Hematopoietic multipotent progenitor cell treated with erythropoietin and hydrocortisone succinate and interleukin-3 and kit ligand, for 8 days (in vitro differentiated cells): ENCODE data around the gene RNASE2.
"Not testable (repeated sequence)": the region's sequence is repeated elsewhere in the genome, so short reads cannot be mapped to it uniquely, and the experiment has no call there.

Experiments used
- DNase-seq: peaks from one replicate; pipeline ENCODE4 v3.0.0-alpha.2; 2015

The RNASE2 gene

DNA sequence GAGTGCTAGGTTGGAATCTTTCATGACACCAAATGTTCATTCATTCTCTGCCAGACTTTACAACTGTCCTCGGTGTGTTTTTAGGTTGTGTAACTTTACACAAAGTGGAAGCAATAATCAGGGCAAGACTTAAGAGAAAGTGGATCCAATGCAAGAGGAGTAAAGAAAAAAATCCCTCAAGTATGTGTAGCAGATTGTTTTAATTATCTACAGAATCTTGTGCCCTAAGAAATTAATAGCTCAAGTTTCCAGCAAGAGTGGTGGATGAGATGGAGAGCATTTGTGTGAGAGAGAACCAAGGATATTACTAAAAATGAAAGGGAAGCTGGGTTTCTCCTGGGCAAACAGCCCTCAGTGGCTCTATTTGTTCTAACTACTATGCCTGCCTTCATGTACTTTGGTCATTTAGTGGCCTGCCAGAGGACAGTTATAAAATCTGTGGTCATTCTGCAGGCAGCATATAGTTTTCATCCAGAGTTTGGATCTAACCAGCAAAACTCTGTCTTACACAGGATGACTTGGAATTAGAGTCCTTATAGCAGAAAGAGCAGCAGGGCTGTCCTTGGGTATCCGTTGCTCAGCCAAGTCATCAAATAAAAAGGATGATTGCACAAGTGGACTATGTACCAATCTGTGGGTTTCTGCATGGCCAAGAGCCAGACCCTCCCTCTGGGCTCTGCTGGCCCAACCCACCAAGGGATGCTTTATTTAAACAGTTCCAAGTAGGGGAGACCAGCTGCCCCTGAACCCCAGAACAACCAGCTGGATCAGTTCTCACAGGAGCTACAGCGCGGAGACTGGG lies at the start of gene RNASE2:
Gene RNASE2 (plus strand): TSS at position 752 of the 802 bp plus-strand sequence. CDS start 285 bp downstream, outside the sequence.
- peak; percentile 16 for DNase-seq

GRCh38 chr14:20905676-20906075 lies 49.6 kb upstream of the RNASE2 start:
- no peak for DNase-seq

GRCh38 chr14:20907214-20907613 lies 48.1 kb upstream of the RNASE2 start:
- no peak for DNase-seq

DNA sequence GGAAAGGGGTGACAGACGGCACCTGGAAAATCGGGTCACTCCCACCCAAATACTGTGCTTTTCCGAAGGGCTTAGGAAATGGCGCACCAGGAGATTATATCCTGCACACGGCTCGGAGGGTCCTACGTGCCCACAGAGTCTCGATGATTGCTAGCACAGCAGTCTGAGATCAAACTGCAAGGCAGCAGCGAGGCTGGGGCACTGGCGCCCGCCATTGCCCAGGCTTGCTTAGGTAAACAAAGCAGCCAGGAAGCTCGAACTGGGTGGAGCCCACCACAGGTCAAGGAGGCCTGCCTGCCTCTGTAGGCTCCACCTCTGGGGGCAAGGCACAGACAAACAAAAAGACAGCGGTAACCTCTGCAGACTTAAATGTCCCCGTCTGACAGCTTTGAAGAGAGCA lies 44.5 kb upstream of the RNASE2 start:
- not testable (repeated sequence) for DNase-seq

DNA sequence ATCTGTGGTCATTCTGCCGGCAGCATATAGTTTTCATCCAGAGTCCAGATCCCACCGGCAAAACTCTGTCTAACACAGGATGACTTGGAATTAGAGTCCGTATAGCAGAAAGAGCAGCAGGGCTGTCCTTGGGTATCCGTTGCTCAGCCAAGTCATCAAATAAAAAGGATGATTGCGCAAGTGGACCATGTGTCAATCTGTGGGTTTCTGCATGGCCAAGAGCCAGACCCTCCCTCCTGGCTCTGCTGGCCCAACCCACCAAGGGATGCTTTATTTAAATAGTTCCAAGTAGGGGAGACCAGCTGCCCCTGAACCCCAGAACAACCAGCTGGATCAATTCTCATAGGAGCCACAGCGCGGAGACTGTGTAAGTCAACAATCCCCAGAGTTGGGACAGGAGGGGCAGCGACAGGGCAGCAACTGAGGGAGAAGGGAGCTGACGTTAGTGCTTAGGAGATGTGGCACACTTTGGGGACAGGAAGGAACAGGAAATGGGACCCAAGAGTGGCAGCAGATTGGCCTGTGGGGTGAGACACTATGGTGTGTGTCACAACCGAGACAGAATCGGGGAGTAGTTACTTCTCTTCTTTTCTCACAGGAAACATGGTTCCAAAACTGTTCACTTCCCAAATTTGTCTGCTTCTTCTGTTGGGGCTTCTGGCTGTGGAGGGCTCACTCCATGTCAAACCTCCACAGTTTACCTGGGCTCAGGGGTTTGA lies 36.1 kb upstream of the RNASE2 start:
- peak; percentile 23 for DNase-seq

GRCh38 chr14:20923766-20924297 lies 31.5 kb upstream of the RNASE2 start:
- not testable (repeated sequence) for DNase-seq

- DNase-seq, result peak; percentile 43
Measured at GRCh38 chr14:20934148-20934762, 21.0 kb upstream of the RNASE2 start.

DNA sequence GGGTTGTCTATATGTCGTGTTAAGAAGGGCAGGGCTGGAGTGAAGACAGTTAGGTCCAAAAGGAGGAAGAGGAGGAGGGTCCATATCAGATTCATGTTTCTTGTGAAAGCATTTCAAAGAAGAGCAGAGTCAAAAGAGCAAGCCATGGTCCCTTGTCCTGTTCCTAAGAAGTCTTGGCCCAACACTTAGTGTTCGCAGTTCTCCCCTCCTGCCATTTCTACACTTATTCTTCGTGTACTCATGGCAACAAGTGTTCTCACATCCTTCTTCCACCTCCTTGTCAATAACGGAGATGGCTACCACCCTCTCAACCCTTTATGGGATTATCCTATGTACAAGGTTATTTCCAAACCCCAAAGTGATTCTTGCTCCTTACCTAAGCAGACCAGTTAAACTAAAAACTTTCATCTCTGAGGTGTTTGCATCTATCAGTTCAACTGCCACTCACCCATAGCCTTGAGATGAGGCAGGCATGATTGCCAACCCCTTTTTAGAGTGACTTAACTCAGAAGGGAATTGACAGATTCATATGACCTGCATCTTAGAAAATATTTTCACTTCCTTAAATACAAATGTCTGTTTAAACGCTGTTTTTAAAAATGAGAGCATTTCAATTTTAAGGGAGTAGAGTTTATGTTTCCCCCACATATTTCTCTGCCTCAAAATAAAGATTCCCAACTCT lies 19.8 kb upstream of the RNASE2 start:
- DNase-seq, result no peak

GRCh38 chr14:20945146-20945545 lies 10.1 kb upstream of the RNASE2 start:
- peak; percentile 18 for DNase-seq

DNA sequence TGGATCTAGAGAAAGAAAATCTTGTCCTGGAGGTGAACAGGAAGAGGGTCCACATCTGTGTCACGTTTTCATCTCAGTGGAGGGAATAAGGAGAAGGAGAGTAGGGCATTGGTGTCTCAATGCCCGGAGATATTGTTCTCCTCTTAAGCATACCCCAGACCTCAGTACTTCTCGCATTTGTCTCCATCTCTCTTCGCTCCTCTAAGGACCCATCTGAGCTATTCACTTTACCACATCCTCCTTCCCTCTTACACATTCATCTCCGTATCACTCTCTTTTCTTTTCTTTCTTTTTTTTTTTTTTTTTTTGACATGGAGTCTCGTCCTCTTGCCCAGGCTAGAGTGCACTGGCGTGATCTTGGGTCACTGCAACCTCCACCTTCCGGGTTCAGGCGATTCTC lies 8.6 kb upstream of the RNASE2 start:
- DNase-seq, result not testable (repeated sequence)

DNA sequence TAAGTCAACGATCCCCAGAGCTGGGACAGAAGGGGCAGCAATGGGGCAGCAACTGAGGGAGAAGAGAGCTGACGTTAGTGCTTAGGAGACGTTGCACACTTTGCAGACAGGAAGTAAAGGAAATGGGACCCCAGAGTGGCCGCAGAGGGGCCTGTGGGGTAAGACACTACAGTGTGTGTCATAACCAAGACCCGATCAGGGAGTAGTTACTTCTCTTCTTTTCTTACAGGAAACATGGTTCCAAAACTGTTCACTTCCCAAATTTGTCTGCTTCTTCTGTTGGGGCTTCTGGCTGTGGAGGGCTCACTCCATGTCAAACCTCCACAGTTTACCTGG lies 219 bp downstream of the RNASE2 start:
- not testable (repeated sequence) for DNase-seq

DNA sequence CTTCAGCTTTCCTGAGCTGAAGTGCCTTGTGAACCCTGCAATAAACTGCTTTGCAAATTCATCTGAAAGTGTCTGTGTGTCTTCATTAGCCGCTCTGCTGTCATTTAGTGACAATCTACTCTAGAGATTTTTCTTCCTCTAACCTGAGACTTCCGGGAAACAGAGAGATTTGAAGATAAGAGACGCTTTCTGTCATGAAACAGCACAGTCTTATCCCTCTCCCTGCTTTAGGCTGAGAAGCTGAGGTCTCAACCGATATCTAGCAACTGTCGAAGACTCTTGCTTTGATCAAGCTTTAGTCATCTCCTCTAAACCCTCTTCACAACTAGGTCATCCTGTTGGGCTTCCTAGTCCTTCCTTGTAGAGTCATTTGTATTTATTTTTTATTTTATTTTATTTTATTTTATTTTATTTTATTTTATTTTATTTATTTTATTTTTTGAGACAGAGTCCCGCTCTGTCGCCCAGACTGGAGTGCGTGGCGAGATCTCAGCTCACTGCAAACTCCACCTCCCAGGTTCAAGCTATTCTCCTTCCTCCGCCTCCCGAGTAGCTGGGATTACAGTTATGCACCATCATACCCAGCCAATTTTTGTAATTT lies 1.2 kb downstream of the RNASE2 start:
- no peak for DNase-seq

GRCh38 chr14:20958946-20959345 lies 3.7 kb downstream of the RNASE2 start:
- DNase-seq, result not testable (repeated sequence)

DNA sequence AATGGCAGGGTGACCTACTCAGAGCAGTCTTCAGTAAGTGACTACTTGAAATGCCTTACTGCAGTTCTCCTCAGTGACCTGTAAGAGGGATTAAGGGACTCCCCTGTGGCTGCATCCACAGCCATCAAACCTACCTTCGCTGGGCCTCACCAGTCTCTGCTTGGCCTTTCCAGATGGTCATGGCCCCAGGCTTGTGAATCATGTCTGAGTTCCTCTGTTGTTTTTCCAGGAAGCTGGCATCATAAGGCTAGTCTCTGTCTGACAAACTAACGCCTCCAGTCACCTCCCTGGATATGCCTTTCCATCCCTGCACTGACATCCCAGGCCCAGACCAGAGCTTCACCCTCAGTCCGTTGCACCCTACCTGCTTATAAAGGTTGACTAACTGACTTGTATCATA lies 14.0 kb downstream of the RNASE2 start:
- DNase-seq, result no peak

GRCh38 chr14:20970647-20970982 lies 15.3 kb downstream of the RNASE2 start:
- DNase-seq, result no peak

DNA sequence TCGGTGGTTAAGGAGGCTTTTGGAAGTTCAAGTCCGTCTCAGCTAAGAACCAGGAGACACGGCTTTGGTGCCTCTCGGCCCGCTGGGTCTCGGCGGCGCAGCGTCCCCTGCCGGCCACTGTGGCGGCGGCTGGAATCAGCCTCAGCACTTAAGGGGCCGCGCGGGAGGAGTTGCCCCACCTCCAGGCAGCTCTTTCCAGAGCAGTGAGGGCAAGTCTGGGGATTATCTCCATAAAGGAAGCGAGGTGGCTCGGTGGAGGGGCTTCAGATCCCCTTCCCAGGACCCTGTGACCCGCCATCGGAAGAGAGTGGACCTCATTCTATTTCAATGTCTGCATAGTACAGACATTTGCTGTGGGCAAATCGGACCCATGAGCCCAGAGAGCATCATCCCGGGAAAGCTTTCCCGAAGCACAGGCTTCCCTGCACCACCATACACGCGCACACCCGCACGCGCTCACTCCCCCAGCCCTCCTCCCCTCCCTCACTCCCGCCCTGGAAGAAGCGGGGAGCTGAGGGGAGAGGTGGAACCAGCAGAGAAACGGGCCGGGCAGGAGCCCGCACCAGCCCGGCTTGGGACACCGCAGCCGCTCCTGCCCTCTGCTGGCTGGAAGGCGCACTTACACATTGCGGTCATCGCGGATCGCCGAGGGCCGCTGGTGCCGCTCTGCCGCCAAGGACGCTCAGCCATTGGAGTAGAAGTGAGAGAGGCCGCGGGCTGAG lies 15.9 kb downstream of the RNASE2 start:
- peak; percentile 83 for DNase-seq

- DNase-seq, result no peak
Measured at GRCh38 chr14:20971705-20972021, 16.4 kb downstream of the RNASE2 start.

DNA sequence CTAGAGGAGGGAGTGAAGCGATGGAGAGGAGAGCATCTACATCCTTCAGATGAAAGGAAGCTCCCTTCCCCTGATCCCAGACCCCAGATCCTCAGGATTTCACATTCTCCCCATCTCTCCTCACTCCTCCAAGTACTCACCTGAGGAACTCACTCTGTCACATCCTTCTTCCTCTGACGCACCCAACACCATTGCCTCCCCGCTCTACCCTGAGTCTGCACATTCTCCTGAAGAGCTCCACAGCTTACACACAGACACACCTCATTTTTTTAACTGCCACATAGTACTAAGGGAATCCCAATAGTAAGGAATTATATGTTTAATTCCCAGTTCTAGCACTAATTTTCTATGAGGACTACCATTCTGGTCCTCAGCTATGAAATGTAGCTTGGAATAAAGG lies 18.2 kb downstream of the RNASE2 start:
- DNase-seq, result no peak

DNA sequence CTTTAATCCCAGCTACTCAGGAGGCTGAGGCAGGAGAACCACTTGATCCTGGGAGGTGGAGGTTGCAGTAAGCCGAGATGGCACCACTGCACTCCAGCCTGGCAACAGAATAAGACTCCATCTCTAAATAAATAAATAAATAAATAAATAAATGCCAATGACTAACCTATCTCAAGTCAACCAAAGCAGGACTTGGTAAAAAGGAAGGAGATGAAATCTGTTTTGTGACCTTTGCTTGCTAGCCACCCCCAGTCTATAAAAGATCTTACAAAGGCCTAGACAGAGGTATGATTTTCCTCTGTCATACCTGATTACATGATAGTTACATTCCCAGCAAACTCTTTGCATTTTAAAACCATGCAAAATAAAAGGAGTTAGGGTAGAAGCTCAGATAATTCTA lies 21.0 kb downstream of the RNASE2 start:
- no peak for DNase-seq

- DNase-seq, result no peak
Measured at GRCh38 chr14:20978687-20979086, 23.4 kb downstream of the RNASE2 start.

- DNase-seq, result no peak
Measured at GRCh38 chr14:20980906-20981305, 25.6 kb downstream of the RNASE2 start.
